Measurements from ENCODE around the gene CELF1.

DNA sequence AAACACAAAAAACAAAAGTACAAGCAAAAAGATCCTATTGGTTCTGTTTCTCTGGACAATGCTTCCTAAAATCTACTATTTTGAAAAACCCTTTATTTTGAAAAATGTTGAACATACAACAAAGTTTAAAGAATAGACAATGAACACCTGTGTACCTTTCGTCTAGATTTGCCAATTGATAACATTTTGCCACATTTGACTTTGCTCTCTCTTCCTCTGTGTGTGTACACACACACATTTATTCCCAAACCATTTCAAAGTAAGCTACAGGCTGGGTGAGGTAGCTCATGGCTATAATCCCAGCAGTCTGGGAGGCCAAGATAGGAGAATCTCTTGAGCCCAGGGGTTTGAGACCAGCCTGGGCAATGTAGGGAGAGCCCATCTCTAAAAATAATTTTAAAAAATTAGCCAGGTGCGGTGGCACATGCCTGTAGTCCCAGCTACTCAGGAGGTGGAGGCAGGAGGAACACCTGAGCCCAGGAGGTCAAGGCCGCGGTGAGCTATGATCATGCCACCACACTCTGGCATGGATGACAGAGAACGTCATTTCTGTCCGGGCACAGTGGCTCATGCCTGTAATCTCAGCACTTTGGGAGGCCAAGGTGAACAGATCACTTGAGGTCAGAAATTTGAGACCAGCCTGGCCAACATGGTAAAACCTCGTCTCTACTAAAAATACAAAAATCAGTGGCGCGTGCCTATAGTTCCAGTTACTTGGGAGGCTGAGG is 121.4 kb downstream of the CELF1 start:
- TF ChIP-seq CTCF (IDR thresholded peaks at IDR 0.05) (no peak), POLR2A (IDR thresholded peaks at IDR 0.05) (no peak)

Data from uterus (tissue), 2 donors.